Stomach (tissue), 9 donors: Measurements from ENCODE around the gene TMEM88. TPM values are rescaled to one million over a fixed set of nuclear protein-coding genes. Genes with fewer than 3 reads are reported as not detected.
A peak's percentile ranks its signal among the peaks of the same experiment; 100 is the strongest.

Experiments used
- DNase-seq, 2 donors: peaks; one replicate each; pipeline versions ENCODE4 v3.0.0 to v3.0.0-alpha.2; 2013 to 2019
- H3K27ac ChIP-seq, 5 donors: fragments of 200-600 bp in 4 of 5; sonication (generic) in 4 of 5; one replicate each; pipeline ENCODE4 v1.5.1; 2013 to 2019; ENCODE audit warnings: mild to moderate bottlenecking in 1 of 5, moderate library complexity in 1 of 5
- H3K27me3 ChIP-seq, 3 donors: fragments of 200-600 bp; sonication (generic); one replicate each; pipeline ENCODE4 v1.5.1; 2017 to 2019; ENCODE audit warnings: mixed run types in 1 of 3
- H3K36me3 ChIP-seq, 4 donors: fragments of 200-600 bp; sonication (generic); 1 replicate in 3 of 4; 2 replicates in 1 of 4; pipeline ENCODE4 v1.5.1; 2016 to 2019
- H3K4me1 ChIP-seq, 4 donors: fragments of 200-600 bp; sonication (generic); one replicate each; pipeline ENCODE4 v1.5.1; 2016 to 2019
- H3K4me3 ChIP-seq, 4 donors: fragments of 200-600 bp; sonication (generic) in 3 of 4; one replicate each; pipeline ENCODE4 v1.5.1; 2016 to 2019; ENCODE audit warnings: mild to moderate bottlenecking in 1 of 4
- H3K9me3 ChIP-seq, 4 donors: fragments of 200-600 bp; sonication (generic); one replicate each; pipeline ENCODE4 v1.5.1; 2016 to 2019
- CTCF ChIP-seq, 7 experiments: fragments of 450-650 bp in 4 of 7; fragments of 200-600 bp in 3 of 7; sonication (generic) in 3 of 7; IDR thresholded peaks; one replicate each; pipeline ENCODE4 v1.5.1; 2016 to 2019; ENCODE audit warnings: antibody characterized with exemption in 7 of 7, control low read depth in 2 of 7, mild to moderate bottlenecking in 1 of 7
- EP300 ChIP-seq: sonication (generic); formaldehyde crosslinking; IDR thresholded peaks from one replicate; pipeline ENCODE4 v1.6.1; 2017; ENCODE audit warnings: antibody characterized with exemption
- POLR2A ChIP-seq, 4 donors: fragments of 450-650 bp; IDR thresholded peaks; one replicate each; pipeline ENCODE4 v1.6.1; 2016; ENCODE audit warnings: antibody characterized with exemption in 4 of 4, control low read depth in 2 of 4, mild to moderate bottlenecking in 1 of 4, moderate library complexity in 1 of 4
- POLR2AphosphoS5 ChIP-seq, 3 donors: sonication (generic); formaldehyde crosslinking; IDR thresholded peaks; one replicate each; pipeline ENCODE4 v1.6.1; 2016; ENCODE audit warnings: antibody characterized with exemption in 3 of 3
- WGBS, 5 donors: extraction: QIAGEN DNeasy Blood & Tissue Kit in 3 of 5; methylation state at CpG; one replicate each; pipeline versions ENCODE4 v1.1.5 to v1.1.7; 2013 to 2018; 5-methylcytosine and 5-hydroxymethylcytosine counted together
- intact Hi-C: fragments of 100-400 bp; cut with DNase I; formaldehyde crosslinking; loops from one replicate; pipeline ENCODE4 v1.15.1; 2023; ENCODE audit warnings: low total_unique reads
- polyA plus RNA-seq, 3 donors: library from polyadenylated mRNA; stranded (reverse); fragments of 200-250 nt; gene quantifications; one replicate each; pipeline ENCODE4 v1.2.3, GENCODE V29; 2013
- total RNA-seq, 5 donors: library from RNA; depleted of rRNA; stranded (reverse); fragments of >200 nt; gene quantifications; one replicate each; pipeline versions ENCODE4 v1.1.0 to v1.2.3, GENCODE V29; 2014 to 2016
- donor health status: healthy with polysubstance abuse.
- donor health status: Bipolar disorder and iron deficiency.
- donor health status: healthy.

Gene TMEM88
- total and polyA plus RNA-seq, 8 donors: 1.8 to 36.0 (median 10.4) TPM; not detected in 2

- intact Hi-C loops: no loop called here
- peak overlapping the region; percentile 66 to 80 (median 74) for H3K4me3 ChIP-seq
- peak in 1 of 2 donors; percentile 26 for DNase-seq
Observed at GRCh38 chr17:7833011-7833794, 21.7 kb upstream of the TMEM88 start.

GRCh38 chr17:7833795-7834541 lies 20.9 kb upstream of the TMEM88 start, which contains the start of gene KDM6B:
Gene KDM6B, plus strand, starts transcription at chr17:7834217. Its CDS starts 11,338 bp downstream, at chr17:7845555.
- peak in 1 of 7 experiments; percentile 28 for TF ChIP-seq CTCF (IDR thresholded peaks at IDR 0.05)
- no peak for TF ChIP-seq EP300
- peak in 2 of 3 donors; percentile 60 for TF ChIP-seq POLR2AphosphoS5 (IDR thresholded peaks at IDR 0.05)
- no peak for TF ChIP-seq POLR2A (IDR thresholded peaks at IDR 0.05)
- Histone ChIP-seq H3K27ac (peak within 1 kb of the TSS; percentile 92 to 100 (median 99)), H3K27me3 (no peaks in the 10 kb centered on the region), H3K36me3 (no peaks in the 10 kb centered on the region), H3K4me1 (peaks cover 20 to 45% (median 39%) of the 10 kb centered on the region in 4 donors), H3K4me3 (peak within 1 kb of the TSS; percentile 66 to 80 (median 74)), H3K9me3 (no peaks in the 10 kb centered on the region)
- peak; percentile 95 to 98 for DNase-seq
- intact Hi-C loops: no loop called here
- 0% methylated on average over 24 to 49 of the region's 49 CpGs for WGBS, 5 donors

More at GRCh38 chr17:7833011-7833794, 21.7 kb upstream of the TMEM88 start:
- Histone ChIP-seq H3K4me1 (peaks cover 13 to 37% (median 31%) of the 10 kb centered on the region in 4 donors), H3K27me3 (no peaks in the 10 kb centered on the region), H3K36me3 (no peaks in the 10 kb centered on the region), H3K9me3 (no peaks in the 10 kb centered on the region), H3K27ac (peak overlapping the region; percentile 92 to 100 (median 99))
- TF ChIP-seq CTCF (IDR thresholded peaks at IDR 0.05): no peak
- TF ChIP-seq POLR2AphosphoS5 (IDR thresholded peaks at IDR 0.05): no peak
- TF ChIP-seq EP300: no peak
- TF ChIP-seq POLR2A (IDR thresholded peaks at IDR 0.05): no peak
- 34 to 43% (median 37%) methylated on average over 16 to 19 of the region's 19 CpGs for WGBS, 5 donors

GRCh38 chr17:7834542-7834956 lies 20.3 kb upstream of the TMEM88 start:
- TF ChIP-seq CTCF (IDR thresholded peaks at IDR 0.05) (no peak), POLR2A (IDR thresholded peaks at IDR 0.05) (no peak), POLR2AphosphoS5 (IDR thresholded peaks at IDR 0.05) (no peak)
- Histone ChIP-seq H3K9me3 (no peaks in the 10 kb centered on the region), H3K36me3 (no peaks in the 10 kb centered on the region), H3K4me3 (peak overlapping the region; percentile 66 to 80 (median 74)), H3K4me1 (peaks cover 26 to 51% (median 45%) of the 10 kb centered on the region in 4 donors), H3K27me3 (no peaks in the 10 kb centered on the region), H3K27ac (peak overlapping the region; percentile 92 to 100 (median 99))
- intact Hi-C loops: no loop called here
- WGBS, 5 donors: 0 to 1% (median 0%) methylated on average over 17 to 20 of the region's 20 CpGs
- DNase-seq: peak; percentile 68 to 75
